ENCODE results near the gene YARS1.

DNA sequence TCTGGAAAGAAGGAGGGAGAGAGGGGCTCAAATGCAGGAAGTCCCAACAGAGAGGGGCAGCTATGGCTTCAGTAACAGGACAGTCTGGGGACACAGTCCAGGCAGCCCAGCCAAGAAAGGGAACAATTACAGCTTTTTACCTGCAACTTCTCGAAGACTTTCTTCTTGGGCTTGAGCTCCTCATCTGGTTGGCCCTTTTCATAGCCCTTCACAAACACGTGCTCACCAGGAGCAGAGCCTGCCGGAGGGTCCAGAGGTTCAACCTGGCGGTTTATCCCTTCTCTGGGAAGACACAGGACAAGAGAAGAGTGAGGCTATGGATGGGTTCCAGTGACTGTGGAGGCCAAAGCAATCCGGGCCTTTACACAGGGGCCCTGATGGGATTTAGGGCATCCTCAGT lies 37.9 kb downstream of the YARS1 start:
- TF ChIP-seq, protein P1, sequence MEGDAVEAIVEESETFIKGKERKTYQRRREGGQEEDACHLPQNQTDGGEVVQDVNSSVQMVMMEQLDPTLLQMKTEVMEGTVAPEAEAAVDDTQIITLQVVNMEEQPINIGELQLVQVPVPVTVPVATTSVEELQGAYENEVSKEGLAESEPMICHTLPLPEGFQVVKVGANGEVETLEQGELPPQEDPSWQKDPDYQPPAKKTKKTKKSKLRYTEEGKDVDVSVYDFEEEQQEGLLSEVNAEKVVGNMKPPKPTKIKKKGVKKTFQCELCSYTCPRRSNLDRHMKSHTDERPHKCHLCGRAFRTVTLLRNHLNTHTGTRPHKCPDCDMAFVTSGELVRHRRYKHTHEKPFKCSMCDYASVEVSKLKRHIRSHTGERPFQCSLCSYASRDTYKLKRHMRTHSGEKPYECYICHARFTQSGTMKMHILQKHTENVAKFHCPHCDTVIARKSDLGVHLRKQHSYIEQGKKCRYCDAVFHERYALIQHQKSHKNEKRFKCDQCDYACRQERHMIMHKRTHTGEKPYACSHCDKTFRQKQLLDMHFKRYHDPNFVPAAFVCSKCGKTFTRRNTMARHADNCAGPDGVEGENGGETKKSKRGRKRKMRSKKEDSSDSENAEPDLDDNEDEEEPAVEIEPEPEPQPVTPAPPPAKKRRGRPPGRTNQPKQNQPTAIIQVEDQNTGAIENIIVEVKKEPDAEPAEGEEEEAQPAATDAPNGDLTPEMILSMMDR (IDR thresholded peaks at IDR 0.05; ENCODE audit: low read depth, low read length, poor library complexity, severe bottlenecking): no peak
- no peak for TF ChIP-seq EZH2phosphoT487 (IDR thresholded peaks at IDR 0.05; ENCODE audit: borderline replicate concordance, low read length)
